Stimulated activated CD8-positive, alpha-beta memory T cell treated with anti-CD3 and anti-CD28 coated beads, Interleukin-7, amount 100 ng/mL, for 1 hour (primary cell): Measurements from ENCODE around the gene MTX1.

Experiments used
- DNase-seq, 2 donors: peaks; one replicate each; pipeline ENCODE4 v3.0.0-alpha.2; 2020; ENCODE audit warnings: low read depth in 2 of 2

Gene MTX1

DNA sequence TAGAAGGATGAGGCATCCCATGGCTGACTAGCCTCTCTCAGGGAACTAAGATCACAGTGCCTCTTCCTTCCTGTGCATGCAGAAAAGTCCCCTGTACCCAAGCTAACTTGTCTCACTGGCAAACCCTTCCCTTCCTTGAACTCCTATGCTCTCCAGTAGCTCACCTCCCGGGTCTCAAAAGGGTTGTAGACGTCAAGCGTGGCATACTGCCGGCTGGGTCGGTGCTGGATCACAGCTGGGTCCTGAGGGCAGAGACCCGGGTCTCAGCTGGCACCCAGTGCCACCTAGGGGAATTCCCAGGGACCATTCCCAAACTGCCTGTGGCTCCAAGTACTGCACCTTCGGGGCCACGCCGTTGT lies 53.0 kb downstream of the MTX1 start:
- DNase-seq: no peak

DNA sequence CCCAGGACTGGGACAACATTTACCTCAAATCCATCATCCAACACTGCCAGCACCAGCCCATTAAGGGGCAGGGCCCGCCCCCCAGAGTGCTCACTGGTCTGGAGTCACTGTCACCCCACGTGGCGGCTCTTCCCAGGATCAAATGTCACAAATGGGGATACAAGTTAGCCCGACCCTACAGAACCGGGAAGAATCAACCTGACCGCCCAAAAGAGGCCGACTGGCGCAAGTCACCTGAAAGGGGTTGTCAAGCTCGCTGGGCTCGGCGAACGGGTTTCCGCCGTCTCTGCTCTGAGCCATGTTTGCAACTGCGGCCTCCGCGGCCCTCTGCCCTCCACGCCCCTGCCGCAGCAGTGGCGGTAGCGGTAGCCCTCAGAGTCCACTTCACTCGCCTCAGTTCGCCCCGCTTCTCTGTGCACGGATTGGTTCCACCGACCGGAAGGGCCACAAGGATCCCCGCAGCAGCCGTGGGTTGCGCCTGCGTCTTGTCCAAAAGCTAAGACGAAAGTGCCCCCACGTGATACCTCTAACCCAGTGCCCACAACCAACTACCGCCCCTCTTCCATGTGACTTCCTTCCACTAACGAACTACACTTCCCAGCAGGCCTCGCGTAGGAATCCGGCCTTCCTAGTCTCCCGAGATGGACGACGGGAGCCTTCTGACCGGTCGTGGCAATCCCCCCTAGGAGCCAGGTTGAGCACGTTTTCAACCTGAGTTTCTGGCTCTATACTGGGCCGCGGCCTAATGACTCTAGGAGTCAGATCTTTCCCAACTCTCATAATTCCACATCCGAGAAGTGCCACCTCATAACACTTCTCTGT lies 53.6 kb downstream of the MTX1 start, which contains the start of gene SCAMP3:
Gene SCAMP3, minus strand, starts transcription at position 509 of the 822 bp plus-strand sequence. Its CDS starts 209 bp downstream, at position 300.
- peak; percentile 67 to 76 for DNase-seq

DNA sequence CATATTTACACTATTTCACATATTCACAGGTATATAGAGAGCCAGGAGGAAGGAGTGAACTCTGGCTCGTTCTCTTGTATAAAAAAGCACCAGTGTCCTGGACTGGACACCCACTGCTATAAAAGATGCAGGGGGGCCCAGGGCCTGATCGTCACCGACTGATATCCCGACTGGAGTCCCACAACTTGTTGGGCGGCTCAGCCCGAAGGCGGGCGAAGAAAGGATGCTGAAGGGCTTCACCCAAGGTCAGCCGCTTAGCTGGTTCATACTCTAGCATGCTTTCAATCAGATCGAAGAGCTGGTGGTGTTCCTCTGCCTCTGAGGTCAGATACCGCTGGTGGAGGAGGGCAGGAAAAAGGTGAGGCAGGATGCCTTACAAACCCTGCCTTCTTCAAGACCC lies 54.6 kb downstream of the MTX1 start:
- DNase-seq: no peak
